ENCODE measurements around the gene BTG3.

Gene BTG3

GRCh38 chr21:17576080-17576835, 36.4 kb downstream of the BTG3 start:
- no peaks in the 10 kb centered on the region for H3K9me3 Mint-ChIP-seq
- peaks cover 11% of the 10 kb centered on the region for H3K27me3 Mint-ChIP-seq
- no peak overlapping the region for H3K27ac Mint-ChIP-seq
- H3K36me3 Mint-ChIP-seq, result no peaks in the 10 kb centered on the region
- H3K4me3 Mint-ChIP-seq, result no peak overlapping the region
- ATAC-seq (ENCODE audit: low read depth) (no peak), DNase-seq (ENCODE audit: low spot score in 2 of 2) (no peak)
- no peaks in the 10 kb centered on the region for H3K4me1 Mint-ChIP-seq

- Mint-ChIP-seq H3K36me3 (no peaks in the 10 kb centered on the region), H3K4me1 (no peaks in the 10 kb centered on the region), H3K27me3 (peaks cover 11% of the 10 kb centered on the region), H3K9me3 (no peaks in the 10 kb centered on the region), H3K4me3 (no peak overlapping the region), H3K27ac (no peak overlapping the region)
- DNase-seq (ENCODE audit: low spot score in 2 of 2) (no peak), ATAC-seq (ENCODE audit: low read depth) (no peak)
These were observed 37.6 kb downstream of the BTG3 start for GRCh38 chr21:17575076-17575475.

- Mint-ChIP-seq H3K4me3 (no peak overlapping the region), H3K4me1 (no peaks in the 10 kb centered on the region), H3K27me3 (peaks cover 6% of the 10 kb centered on the region), H3K27ac (no peak overlapping the region), H3K9me3 (no peaks in the 10 kb centered on the region), H3K36me3 (no peaks in the 10 kb centered on the region)
- ATAC-seq (ENCODE audit: low read depth), result no peak
- DNase-seq (ENCODE audit: low spot score in 2 of 2), result no peak
These were observed 40.3 kb downstream of the BTG3 start for GRCh38 chr21:17572431-17572830.

- Mint-ChIP-seq H3K4me3 (no peak overlapping the region), H3K27me3 (peaks cover 6% of the 10 kb centered on the region), H3K27ac (no peak overlapping the region), H3K4me1 (no peaks in the 10 kb centered on the region), H3K9me3 (no peaks in the 10 kb centered on the region), H3K36me3 (no peaks in the 10 kb centered on the region)
- no peak for DNase-seq (ENCODE audit: low spot score in 2 of 2)
- no peak for ATAC-seq (ENCODE audit: low read depth)
These were observed 41.9 kb downstream of the BTG3 start for GRCh38 chr21:17570786-17571185.

DNA sequence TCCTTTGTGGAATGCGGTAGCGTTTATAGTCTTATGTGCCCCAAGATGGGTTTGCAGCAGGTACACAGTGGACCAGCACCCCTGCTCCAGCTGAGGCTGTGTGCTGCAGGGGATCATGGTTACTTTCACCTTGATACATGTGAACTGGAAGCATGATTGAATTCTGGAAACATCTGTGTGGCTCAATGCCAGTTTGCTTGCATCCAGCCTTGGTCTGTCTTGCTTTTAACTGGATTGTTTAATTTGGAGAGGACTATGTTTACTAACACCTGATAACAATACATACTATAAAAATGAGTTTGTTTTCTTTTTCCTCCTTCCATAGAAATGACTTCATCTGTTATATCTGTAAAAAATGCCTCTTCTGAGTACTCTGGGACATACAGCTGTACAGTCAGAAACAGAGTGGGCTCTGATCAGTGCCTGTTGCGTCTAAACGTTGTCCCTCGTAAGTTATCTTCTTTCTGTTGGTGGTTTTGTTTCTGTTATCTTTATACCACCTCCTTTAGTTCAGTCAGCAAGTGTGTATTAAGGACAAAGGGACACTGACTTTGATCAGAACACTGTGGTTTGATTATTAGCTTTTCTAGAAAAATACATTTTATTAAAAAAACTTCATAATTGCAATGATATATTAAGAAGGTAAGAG, 52.2 kb downstream of the BTG3 start:
- no peaks in the 10 kb centered on the region for H3K27me3 Mint-ChIP-seq
- no peaks in the 10 kb centered on the region for H3K36me3 Mint-ChIP-seq

GRCh38 chr21:17554679-17555465, 57.8 kb downstream of the BTG3 start:
- H3K27me3 Mint-ChIP-seq, result peaks cover 2% of the 10 kb centered on the region
- no peaks in the 10 kb centered on the region for H3K9me3 Mint-ChIP-seq
- ATAC-seq (ENCODE audit: low read depth) (no peak), DNase-seq (ENCODE audit: low spot score in 2 of 2) (no peak)
- H3K4me1 Mint-ChIP-seq, result no peaks in the 10 kb centered on the region
- H3K4me3 Mint-ChIP-seq, result no peak overlapping the region
- no peaks in the 10 kb centered on the region for H3K36me3 Mint-ChIP-seq
- no peak overlapping the region for H3K27ac Mint-ChIP-seq

More for the DNA sequence above, 52.2 kb downstream of the BTG3 start:
- ATAC-seq (ENCODE audit: low read depth) (no peak), DNase-seq (ENCODE audit: low spot score in 2 of 2) (no peak)
- Mint-ChIP-seq H3K4me3 (no peak overlapping the region), H3K4me1 (no peaks in the 10 kb centered on the region), H3K27ac (no peak overlapping the region), H3K9me3 (no peaks in the 10 kb centered on the region)

DNA sequence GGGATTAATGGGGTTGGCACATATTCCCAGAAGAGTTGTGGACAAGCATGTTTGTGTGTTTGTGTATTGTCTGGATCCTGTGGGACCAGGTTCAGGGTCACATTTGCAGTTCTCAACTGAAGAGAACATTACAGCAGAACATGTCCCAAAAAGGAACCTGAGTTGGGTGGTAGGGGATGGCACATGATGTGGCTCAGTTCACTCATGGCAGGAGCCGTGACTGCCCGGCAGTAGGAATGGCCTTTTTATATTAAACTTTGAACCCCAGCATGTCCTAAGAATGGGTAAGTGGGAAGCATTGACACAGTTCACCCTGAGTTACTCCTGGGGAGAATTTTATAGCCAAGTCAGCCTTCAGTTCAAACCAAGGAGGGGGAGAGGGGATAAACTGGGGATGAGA, 58.6 kb downstream of the BTG3 start:
- Mint-ChIP-seq H3K27me3 (peaks cover 2% of the 10 kb centered on the region), H3K36me3 (no peaks in the 10 kb centered on the region), H3K9me3 (no peaks in the 10 kb centered on the region), H3K27ac (no peak overlapping the region), H3K4me3 (no peak overlapping the region), H3K4me1 (no peaks in the 10 kb centered on the region)
- DNase-seq (ENCODE audit: low spot score in 2 of 2) (no peak), ATAC-seq (ENCODE audit: low read depth) (no peak)

DNA sequence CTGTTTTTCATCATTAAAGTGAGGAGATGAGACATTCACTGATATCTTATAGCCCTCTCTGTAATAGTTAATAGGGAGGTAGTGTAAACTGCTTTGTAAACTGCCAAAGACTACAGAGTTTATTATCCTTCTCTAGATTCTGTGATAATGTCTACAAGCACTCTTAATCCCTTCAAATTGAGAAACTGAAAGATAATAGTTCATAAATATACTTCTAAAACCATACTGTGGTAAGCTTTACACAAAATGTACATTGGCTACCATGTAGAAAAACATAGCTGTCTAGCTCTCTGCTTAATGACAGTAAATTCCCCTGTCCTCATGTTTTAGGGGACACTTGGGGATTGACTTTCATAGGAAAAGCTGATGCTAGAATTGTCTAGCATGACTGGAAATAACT, 60.3 kb downstream of the BTG3 start:
- ATAC-seq (ENCODE audit: low read depth), result no peak
- Mint-ChIP-seq H3K27me3 (peaks cover 2% of the 10 kb centered on the region), H3K9me3 (no peaks in the 10 kb centered on the region), H3K4me1 (no peaks in the 10 kb centered on the region), H3K4me3 (no peak overlapping the region), H3K36me3 (no peaks in the 10 kb centered on the region), H3K27ac (no peak overlapping the region)
- no peak for DNase-seq (ENCODE audit: low spot score in 2 of 2)

- H3K4me1 Mint-ChIP-seq, result no peaks in the 10 kb centered on the region
- ATAC-seq (ENCODE audit: low read depth) (no peak), DNase-seq (ENCODE audit: low spot score in 2 of 2) (no peak)
- peaks cover 2% of the 10 kb centered on the region for H3K27me3 Mint-ChIP-seq
- no peak overlapping the region for H3K27ac Mint-ChIP-seq
- H3K9me3 Mint-ChIP-seq, result no peaks in the 10 kb centered on the region
- no peak overlapping the region for H3K4me3 Mint-ChIP-seq
- no peaks in the 10 kb centered on the region for H3K36me3 Mint-ChIP-seq
These were observed 61.9 kb downstream of the BTG3 start for GRCh38 chr21:17550671-17551308.

GRCh38 chr21:17548262-17548661, 64.4 kb downstream of the BTG3 start:
- ATAC-seq (ENCODE audit: low read depth) (no peak), DNase-seq (ENCODE audit: low spot score in 2 of 2) (no peak)
- no peak overlapping the region for H3K27ac Mint-ChIP-seq
- H3K4me1 Mint-ChIP-seq, result no peaks in the 10 kb centered on the region
- no peak overlapping the region for H3K4me3 Mint-ChIP-seq
- peaks cover 2% of the 10 kb centered on the region for H3K27me3 Mint-ChIP-seq
- H3K9me3 Mint-ChIP-seq, result no peaks in the 10 kb centered on the region
- H3K36me3 Mint-ChIP-seq, result no peaks in the 10 kb centered on the region

- Mint-ChIP-seq H3K4me3 (no peak overlapping the region), H3K27ac (no peak overlapping the region), H3K36me3 (no peaks in the 10 kb centered on the region), H3K4me1 (no peaks in the 10 kb centered on the region), H3K9me3 (no peaks in the 10 kb centered on the region), H3K27me3 (no peaks in the 10 kb centered on the region)
- ATAC-seq (ENCODE audit: low read depth) (no peak), DNase-seq (ENCODE audit: low spot score in 2 of 2) (no peak)
These were observed 67.7 kb downstream of the BTG3 start for GRCh38 chr21:17545007-17545406.

Measured in memory B cell (primary cell).